HG02970 (cell line): ENCODE data around the gene IFFO2.

ENCODE experiments used
- ATAC-seq: cut with Tn5 transposase; IDR thresholded peaks from one replicate; pipeline ENCODE4 v1.9.1; 2021; ENCODE audit warnings: mild to moderate bottlenecking, moderate library complexity, moderate number of reproducible peaks; ENCODE audit not compliant: unreplicated experiment, low FRiP score

IFFO2 gene

DNA sequence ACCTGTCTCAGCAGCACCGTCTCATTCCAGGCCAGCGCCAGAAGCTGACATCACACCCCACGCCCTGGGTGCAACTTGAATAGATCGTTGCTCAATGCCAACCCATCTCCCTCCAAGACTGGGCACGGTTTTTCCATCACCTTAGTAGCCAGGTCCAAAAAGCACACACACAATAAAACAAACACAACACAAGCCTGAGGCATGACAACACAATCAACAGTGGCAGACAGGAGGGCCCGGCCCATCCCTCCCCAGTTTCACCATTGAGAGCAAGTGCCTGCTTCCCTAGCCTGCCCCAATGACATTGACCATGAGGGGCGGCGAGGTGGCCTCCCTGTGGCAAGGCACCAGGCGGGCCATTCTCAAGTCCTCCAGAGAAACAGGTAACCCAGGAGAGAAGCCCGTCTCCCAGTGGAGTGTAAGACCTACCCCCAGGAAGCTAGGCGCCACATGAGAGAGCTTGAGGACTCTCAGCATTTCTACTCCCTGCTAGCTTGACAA, 2.7 kb downstream of the IFFO2 start:
- no peak for ATAC-seq

DNA sequence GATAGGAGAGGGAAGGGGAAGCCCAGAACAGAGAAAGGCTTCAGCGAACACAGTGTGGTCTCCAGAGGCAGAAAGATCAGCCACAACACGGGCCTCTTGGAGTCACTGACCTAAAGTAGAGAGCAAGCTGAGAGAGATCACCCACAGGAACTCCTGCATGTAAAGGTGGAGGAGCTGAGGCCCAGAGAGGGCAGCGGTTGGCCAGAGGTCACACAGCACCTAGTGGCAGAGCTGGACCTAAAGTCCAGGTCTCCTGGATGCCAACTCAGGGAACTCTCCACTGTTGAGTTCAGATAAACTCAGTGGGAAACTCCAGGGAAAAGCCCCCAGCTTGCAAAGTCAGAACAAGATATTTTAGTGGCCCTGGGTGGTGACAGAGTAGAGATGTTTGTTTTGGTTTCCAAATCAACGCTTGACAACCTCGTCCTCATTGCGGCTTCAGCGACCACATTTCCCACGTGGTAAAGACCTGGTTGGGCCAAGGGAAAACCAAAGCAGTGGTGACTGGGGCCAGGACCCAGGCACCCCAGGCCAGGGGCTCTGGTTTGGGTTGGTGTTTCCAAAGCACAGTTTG, 4.6 kb downstream of the IFFO2 start:
- ATAC-seq: peak; percentile 38

DNA sequence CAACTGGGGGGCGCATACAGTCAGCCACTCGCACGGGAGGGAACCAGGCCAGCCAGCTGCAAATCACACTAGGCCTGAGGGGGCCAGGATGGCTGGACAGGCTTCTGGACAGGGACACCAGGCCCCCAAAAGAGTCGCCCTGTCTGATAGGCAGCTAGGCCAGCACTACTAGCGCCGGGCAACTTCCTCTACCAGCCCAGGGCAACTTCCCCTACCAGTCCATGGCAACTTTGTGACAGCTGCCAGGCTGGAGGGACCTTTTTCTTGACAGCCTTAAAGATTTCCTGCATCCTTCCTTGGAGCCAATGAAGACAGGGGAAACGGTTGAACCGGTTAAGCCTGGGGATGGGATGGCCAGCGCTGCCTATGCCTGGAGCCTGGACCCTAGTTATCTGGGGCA, 5.1 kb downstream of the IFFO2 start:
- no peak for ATAC-seq

DNA sequence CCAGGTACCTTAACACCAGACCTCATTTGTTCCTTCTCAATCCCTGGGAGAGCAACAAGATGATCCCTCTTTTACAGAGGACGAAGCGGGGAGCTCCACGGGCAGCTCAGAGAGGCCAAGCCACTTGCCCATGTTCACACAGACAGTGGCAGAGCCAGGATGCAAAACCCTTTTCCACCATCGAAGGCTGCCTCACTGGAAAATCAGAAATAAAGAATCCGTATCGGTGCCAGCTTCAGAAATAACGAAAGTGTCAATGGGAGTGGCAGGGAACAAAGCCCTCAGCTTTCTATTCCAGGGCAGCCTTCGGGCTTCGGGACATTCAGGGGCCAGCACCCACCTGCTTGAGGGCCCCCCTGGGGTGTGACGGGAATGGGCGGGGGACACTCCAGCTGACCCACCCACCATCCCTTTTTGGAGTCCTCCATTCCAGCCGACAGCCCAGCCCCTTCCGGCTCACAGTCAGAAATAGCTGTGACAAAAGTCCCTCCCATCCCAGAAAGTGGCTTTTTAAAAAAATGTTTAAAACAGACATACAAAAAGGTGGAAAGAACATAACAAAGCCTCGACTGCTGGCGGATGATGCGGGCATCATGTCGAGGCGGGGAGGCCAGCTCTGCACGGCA, 6.0 kb downstream of the IFFO2 start:
- no peak for ATAC-seq

DNA sequence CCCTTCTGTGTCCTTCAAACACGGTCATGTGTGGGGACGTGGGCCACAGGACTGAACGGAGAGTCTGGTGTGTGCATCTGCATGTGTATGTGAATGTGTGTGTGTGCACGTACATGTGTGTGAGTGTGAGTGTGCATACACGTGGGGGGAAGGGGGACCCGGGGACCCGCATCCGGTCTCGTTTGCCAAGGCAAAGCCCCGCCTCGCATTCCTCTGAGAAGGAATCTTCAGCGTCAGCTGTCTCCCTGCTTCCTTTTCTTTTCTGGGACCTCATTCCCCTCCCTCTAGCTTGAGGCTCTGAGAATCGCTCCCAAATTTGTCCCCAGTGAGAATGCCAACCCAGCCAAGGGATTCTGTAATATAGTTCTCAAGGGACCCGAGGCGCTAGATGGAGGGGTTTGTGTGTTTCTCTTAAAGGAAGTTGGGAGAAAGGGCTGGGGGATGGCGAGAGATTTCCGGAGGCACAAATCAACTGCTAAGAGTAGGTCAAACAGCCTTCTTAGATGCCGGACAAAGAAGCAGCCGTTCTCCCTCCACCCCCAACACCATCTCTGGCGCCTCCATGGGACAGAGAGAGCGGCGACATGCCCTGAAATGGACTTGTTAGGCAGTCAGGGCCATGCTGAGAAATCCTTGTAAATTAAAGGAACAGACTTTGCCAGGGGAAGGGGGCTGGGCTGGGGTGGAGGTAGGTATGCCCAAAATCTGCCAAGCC, 6.6 kb downstream of the IFFO2 start:
- ATAC-seq: no peak

DNA sequence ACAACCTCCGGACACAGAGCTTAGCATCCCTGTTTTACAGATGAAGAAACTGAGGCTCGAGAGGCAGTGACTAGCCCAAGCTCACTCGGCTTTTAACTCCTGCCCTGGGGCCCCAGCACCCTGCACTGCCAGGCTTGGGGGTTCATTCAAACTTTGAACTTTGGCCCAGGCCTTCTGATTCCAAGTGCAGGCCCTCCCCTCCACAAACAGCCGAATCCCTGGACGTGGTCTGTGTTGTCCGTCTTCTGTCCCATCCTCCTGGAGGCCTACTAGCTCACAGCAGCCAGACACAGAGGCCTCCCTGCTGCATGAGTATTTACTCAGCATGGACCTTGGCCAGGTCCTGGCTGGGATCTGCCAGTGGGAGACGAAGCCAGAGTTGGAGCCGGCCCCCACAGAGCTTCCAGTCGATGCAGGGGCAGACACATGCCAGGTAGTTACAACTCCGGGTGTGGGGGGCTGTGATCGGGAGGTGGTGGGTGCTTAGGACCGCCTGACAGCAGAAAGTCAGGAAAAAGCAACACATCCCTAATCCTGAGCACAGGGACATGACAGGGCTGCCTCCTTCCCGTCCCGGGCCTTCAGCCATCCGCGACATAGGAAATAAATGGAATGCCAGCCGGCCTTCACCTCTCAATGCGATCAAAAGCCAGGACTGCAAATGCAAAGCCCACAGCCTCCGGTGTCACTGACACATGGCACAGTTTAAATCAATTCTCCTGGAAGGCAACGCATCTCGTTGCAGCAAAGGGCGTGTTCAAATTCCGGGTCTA, 7.4 kb downstream of the IFFO2 start:
- ATAC-seq: no peak

DNA sequence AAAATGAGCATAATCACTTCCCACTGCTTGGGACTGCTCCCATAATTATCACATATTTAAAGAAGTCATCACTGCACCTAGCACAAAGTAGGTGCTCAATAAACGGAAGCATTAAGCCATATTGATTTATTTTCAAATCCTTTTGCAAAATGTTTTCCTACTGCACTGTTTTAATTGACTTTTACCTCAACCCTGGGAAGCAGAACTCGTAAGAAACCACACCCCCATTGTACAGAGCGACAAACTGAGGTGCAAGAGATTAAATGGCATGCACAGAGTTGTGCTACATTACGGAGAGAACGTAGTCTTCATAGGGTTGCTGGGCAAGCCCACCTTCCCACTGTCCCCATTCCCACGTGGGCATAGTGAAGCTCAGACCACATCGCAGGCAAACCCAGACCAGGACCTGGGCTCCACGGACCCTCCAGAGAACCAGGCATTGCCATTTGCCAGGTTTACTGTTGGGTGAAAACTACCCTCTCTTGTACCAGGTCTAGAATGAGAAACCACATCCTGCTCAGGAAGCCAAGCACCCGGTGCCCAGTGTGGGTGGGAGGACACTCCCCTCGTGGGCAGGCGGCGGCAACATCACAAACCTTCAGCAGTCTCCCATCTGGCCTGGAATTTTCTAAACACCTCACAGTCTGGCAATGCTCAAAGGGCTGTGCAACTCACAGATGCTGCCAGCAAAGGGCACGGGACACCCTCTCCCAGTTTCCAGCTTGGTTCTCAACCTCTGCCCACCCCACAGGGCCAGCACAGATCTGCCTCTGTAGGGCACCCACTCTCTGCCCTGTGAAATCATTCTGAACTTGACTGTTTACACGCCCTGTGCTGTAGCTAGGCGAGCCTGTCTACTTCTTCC, 8.2 kb downstream of the IFFO2 start:
- no peak for ATAC-seq

DNA sequence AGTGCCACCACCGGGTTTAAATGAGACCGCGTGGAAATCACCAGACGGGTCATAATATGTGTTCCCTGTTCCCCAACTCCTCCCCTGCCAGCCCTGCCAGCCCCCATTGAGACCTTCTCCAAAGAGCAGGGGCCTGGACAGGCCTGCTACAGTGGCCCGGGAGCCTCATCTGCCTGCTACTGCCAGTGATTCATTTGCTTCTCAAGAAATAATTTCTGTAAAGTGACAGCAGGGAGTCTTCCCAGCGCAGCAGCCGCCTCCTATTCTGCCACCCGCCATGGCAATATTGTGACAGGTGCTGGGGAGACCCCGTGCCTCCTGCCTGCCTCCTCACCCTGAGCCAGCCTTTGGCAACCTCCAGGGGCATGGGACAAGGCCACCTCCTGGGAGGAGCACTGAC, 8.9 kb downstream of the IFFO2 start:
- no peak for ATAC-seq

DNA sequence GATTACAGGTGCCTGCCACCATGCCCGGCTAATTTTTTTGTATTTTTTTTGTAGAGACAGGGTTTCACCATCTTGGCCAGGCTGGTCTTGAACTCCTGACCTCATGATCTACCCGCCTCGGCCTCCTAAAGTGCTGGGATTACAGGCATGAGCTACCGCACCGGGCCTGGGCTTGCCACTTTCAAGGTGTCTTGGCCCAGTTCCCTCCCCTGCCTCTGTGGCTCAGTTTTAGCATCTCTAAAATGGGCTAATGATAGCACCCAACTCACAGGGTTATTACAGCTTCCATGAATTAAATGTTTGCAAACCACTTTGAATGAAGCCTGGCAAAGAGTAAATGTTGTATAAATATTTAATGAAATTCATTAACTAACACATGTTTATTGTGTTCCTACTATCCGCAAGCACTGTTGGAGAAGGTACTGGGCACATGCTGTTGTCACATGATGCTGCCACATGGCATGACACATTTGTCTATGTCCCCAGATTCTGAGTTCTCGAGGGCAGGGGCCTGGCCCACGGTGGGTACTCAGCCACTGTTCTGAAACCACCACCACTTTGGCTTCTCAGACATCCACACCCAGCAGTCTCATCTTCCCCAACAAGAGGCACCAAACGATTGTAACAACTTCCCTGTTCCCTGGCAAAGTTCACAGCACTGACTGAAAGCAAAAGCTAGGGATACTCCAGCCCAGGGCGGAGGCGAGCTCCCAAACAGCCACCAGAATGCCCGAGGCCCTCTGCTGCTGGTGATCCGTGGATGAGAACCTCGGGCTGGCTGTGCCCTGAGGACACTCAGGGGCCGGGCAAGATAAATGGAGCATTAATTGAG, 9.7 kb downstream of the IFFO2 start:
- no peak for ATAC-seq

DNA sequence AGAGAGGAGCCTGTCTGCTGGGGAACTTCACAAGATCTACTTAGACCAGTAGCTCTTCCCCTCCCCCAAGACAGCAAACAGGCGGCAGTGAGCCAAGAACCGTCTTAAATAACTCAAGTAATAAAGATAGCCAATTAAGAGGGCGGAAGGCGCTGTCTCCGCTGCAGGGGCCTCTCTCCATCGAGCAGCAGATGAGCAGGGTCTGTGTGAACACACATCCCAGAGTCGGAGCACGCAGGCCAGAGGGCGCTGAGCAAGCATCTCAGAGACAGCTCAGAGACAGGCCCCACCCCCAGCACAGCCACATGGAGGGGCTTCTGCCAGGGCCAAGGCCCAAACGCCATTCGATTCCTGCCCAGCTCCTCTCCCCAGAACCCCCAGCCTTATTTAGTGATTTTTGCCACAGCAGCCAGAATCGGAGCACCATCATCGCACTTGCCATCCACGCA, 11.1 kb downstream of the IFFO2 start:
- ATAC-seq: no peak

DNA sequence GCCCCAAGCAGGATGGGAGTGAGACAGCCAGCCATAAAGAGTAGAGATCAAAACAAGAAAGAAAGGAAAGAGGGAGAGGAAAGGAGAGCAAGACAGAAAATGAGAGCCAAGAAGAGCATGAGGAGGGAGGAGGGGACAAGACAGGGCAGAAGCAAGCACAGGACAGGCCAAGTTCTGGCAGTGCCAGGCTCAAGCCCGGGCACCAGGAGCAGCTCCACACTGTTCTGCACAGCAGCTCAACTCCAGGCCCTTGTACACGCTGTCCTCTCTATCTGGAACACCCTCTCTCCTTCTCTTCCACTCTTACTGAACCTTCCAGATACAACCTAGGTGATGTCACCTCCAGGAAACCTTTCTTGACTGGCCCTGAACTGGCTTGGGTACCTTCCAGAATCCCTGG, 11.7 kb downstream of the IFFO2 start:
- no peak for ATAC-seq

DNA sequence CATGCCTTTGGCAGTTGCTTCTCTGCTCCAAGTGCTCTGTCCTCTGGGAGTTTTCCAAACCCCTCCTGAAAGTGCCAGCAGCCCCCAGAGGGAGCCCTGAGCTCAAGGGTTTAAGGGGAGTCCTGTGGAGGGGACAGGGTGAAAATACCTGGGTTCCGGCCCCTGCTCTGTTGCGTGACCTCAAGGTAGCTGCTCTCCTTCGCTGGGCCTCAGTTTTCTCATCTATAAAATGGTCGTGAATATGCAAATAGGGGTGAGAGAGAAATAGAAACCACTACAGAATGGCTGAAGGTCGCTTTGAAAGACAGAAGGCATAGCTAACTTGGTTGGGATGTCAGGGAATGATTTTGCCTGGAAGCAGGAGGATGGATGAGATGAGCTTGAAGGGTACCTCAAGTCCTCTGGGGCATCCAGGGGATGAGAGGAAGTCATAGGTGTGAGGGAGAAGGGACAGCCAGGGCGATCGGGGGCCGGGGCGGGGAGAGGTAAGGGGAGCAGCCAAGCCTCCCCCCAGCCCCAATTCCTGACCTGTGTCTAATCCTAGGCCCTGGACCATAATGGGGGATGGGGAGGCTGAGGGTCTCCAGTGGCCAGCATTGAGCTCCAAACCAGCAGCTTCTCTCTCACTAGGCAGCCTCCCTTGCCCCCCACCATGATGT, 12.4 kb downstream of the IFFO2 start:
- no peak for ATAC-seq

DNA sequence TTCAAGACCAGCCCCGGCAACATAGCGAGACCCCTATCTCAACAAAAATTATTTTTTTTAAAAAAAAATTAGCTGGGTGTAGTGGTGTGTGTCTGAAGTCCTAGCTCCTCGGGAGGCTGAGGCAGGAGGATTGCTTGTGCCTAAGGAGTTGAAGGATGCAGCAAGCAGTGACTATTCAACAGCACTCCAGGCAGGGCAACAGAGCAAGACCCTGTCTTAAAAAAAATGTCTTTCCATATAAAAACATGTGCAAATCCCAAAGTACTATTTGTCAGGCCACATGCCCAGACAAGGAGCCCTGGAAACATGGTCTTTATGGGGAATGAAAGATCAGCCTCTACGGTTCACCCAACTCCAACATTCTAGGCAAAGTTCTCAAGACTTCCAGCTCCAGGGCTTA, 13.3 kb downstream of the IFFO2 start:
- no peak for ATAC-seq

DNA sequence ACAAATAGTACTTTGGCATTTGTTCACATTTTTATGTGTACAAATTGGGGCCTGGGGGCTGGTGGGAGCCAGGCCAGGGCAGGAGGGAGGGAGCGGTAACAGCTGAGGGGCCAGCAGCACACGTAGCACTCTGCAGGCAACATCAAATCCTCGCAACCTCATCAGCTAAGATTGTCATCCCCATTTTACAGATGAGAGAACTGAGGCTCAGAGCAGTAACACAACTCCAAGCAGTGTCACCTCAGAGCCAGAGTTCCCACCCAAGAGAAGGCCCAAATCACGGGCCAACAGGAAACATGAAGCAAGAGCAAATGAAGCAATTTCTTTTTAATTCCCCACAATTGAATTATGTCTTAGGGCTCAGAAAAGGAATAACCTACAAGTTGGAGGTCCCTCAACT, 14.1 kb downstream of the IFFO2 start:
- no peak for ATAC-seq

DNA sequence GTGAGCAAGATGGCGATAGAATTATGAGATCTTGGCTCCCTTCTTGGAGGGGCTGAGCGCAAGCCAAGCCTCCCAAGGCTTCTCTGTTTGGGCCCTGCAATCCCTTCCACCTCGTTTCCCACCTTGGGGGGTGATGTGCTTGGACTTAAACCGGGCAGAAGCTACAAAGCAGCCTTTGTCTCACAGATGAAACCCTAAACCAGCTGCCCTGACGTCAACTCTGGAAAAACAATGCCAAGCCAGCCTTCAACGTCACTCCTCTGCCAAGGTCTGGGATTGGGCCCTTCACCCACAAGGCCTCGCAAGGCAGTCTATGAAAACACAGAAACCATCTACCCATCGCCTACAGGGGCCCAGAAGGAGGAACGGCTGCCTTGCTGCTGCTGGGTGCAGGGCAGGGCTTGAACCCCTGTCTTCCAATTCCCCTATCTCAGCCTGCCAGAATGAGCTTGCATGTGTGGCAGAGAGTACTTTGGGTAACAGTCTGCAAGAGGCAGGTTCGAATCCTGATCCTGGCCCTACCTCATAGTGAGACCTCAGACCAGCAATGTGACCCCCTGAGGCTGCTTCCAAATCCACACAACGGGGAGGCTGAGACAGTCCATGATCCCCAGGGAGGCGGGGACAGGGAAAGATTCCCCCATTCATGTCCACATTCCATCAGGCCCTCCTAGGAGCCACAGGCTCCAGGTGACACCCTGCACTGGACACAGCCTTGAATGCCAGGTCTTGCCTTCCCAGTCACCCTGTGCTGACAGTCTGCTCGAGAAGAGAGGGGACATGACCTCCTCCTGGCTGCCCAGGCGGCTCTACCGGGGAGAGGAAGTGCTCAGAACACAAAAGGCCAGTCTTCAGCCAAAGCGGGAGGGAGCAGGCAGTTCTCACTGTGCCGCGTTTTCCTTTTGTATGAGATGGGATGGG, 15.0 kb downstream of the IFFO2 start:
- ATAC-seq: no peak

DNA sequence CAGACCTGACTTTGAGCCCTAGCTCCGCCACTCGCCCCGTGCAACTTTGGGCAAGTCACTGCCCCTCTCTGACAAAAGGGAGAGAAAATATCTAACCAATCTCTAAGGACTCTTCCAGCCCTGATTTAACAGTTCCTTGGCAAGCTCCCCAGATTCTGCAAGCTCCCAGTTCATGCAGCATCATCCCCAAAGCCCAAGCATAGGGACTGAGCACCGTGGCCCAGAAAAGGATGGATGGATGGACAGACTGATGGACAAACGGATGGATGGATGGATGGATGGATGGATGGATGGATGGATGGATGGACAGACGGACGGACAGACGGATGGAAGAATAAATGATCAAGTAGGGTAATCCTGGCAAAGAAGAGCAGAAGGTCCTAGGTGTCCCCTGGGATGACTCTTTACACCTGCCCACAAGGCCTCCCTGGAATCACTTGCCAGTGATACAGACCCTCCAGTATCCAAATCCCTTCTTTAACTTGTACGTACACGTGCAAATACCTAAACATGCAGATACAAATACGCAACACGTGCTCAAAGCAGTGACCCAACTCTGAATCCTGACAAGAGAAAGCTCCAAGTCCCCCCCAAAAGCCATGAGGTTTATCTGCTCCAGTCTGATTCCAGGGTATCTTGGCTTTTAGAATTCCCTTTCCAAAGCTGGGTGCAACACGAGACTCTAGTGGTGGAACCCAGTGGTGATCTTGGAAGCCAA, 16.0 kb downstream of the IFFO2 start:
- ATAC-seq: no peak
